ENCODE data around the gene CNTNAP5.

The CNTNAP5 gene

GRCh38 chr2:124798551-124798950, 773.5 kb downstream of the CNTNAP5 start:
- no peak overlapping the region for H3K4me3 ChIP-seq (ENCODE audit: low read depth, low read length)
- TF ChIP-seq, protein P1, sequence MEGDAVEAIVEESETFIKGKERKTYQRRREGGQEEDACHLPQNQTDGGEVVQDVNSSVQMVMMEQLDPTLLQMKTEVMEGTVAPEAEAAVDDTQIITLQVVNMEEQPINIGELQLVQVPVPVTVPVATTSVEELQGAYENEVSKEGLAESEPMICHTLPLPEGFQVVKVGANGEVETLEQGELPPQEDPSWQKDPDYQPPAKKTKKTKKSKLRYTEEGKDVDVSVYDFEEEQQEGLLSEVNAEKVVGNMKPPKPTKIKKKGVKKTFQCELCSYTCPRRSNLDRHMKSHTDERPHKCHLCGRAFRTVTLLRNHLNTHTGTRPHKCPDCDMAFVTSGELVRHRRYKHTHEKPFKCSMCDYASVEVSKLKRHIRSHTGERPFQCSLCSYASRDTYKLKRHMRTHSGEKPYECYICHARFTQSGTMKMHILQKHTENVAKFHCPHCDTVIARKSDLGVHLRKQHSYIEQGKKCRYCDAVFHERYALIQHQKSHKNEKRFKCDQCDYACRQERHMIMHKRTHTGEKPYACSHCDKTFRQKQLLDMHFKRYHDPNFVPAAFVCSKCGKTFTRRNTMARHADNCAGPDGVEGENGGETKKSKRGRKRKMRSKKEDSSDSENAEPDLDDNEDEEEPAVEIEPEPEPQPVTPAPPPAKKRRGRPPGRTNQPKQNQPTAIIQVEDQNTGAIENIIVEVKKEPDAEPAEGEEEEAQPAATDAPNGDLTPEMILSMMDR (conservative IDR thresholded peaks at IDR 0.05; ENCODE audit: low read depth, low read length), result no peak
- no peak for DNase-seq (ENCODE audit: low read depth)

DNA sequence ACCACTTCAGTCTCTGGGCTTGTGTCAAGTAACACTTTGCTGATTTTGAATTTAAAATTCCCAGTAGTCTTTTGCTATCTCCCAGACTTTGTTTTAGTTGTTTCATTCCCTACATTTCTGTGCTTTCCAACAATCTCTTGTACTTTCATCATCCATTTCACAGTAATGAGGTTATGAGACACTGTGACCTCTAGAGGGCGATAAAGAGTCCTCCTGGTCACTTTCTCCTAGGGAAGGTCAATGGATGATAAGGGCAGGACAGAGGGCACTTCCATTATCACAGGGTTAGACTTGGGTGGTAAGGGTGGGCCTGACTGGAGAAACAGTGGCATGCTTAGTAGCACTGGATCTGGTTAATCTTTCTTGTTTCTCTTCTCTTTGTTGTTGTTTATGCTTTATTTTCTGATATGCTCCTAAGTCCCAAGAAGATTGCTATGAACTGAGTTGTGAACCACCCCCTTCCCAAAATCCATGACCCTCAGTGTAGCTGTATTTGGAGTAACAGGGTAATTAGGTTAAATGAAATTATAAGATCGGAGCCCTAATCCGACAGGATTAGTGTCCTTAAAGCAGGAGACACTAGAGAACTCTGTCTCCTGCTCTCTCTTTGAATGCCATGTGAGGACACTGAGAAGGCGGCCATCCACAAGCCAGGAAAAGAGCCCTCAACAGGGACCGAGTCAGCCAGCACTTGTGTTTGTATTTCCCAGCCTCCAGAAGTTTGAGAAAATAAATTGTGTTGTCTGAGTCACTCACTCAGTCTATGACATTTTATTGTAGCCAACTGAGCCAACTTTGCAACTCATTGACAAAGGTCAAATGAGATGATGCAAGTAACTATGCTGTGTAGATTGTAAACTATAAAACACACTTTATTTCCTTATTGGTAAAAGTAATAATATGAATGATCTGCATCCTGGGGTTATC, 779.2 kb downstream of the CNTNAP5 start:
- no peak overlapping the region for H3K4me3 ChIP-seq (ENCODE audit: low read depth, low read length)
- DNase-seq (ENCODE audit: low read depth), result peak; percentile 0

DNA sequence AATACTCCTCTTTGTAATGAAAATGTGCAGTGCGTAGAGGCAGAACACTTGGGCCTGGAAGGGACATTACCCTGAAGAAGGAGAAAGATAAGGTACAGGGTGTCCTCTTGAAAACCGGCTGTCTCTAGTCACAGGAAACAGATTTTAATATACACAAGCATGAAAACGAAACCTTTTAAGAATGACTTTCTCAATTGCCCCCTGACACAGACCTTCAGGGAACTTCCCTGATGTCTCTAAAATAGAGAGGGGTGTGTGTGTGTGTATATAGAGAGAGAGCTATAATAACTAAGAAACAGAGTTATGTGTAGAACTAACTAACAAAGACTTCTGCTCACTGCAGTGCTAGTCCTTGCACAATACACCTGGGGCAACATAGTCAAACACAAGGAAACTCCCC, 780.0 kb downstream of the CNTNAP5 start:
- DNase-seq (ENCODE audit: low read depth), result no peak
- no peak overlapping the region for H3K4me3 ChIP-seq (ENCODE audit: low read depth, low read length)
- TF ChIP-seq, protein P1 (conservative IDR thresholded peaks at IDR 0.05; ENCODE audit: low read depth, low read length), result no peak

More for the DNA sequence above, 779.2 kb downstream of the CNTNAP5 start:
- TF ChIP-seq, protein P1 (conservative IDR thresholded peaks at IDR 0.05; ENCODE audit: low read depth, low read length), result peak; percentile 32

- DNase-seq (ENCODE audit: low read depth), result no peak
- TF ChIP-seq, protein P1 (conservative IDR thresholded peaks at IDR 0.05; ENCODE audit: low read depth, low read length), result no peak
- no peak overlapping the region for H3K4me3 ChIP-seq (ENCODE audit: low read depth, low read length)
Measured at GRCh38 chr2:124810132-124810531, 785.0 kb downstream of the CNTNAP5 start.

DNA sequence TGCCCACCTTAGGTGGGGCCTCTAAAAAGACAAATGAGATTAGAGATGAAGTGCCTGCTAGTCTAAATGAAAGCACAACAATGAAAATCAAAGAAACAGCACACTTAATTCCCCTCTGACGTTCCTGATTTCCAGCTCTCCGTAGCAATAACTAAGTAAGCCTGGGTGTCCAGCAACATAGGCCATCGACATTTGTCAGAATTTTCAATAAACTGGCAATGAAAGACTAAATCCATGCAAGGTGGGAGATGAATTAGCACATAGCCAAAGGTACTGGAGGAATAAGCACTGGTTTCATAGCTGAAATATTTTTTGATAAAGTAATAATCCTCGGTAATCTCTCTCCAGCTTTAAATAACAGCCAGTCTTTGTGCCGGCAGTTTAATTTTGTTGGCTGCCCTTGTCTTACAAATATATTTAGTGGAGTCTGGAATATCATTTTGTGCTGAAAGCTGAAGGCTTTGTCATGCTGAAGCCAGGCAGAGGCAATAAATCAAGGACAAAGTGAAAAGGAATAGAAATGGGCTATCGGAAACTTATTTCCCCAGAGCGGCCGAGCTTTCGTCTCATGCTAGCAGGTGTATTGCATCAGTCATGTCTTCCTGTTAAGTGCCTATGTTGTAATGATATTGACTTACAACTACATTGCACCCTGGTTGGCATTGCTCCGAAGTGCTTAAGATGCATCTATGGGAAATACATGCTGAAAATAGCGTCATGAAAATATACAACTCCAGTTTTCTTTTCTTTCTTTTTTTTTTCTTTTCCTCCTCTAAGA, 790.1 kb downstream of the CNTNAP5 start:
- H3K4me3 ChIP-seq (ENCODE audit: low read depth, low read length), result no peak overlapping the region
- TF ChIP-seq, protein P1 (conservative IDR thresholded peaks at IDR 0.05; ENCODE audit: low read depth, low read length), result no peak
- DNase-seq (ENCODE audit: low read depth), result no peak

DNA sequence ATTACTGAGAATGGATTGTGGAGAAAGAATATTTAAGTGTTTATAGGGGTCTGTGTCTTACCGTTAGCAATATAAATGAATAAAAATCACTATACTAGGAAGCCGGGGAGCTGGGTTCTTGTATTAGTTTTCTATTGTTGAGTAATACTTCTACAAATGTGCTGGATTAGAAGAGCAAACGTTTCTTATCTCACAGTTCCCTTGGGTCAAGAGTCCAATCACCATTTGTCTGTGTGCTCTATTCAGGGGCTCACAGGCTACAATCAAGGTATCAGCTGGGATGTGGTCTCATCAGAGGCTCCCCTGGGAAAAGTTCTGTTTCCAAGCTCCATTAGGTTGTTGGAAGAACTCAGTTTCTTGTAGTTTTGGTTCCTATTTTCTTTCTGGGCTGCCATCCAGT, 790.9 kb downstream of the CNTNAP5 start:
- H3K4me3 ChIP-seq (ENCODE audit: low read depth, low read length), result no peak overlapping the region
- TF ChIP-seq, protein P1 (conservative IDR thresholded peaks at IDR 0.05; ENCODE audit: low read depth, low read length), result no peak
- no peak for DNase-seq (ENCODE audit: low read depth)
